ENCODE data around the gene MAP7D1. TPM values are rescaled to one million over a fixed set of nuclear protein-coding genes. Genes with fewer than 3 reads are reported as not detected.

Gene MAP7D1
- total RNA-seq, 1 experiment from 2014 or later, result 49.9 TPM

DNA sequence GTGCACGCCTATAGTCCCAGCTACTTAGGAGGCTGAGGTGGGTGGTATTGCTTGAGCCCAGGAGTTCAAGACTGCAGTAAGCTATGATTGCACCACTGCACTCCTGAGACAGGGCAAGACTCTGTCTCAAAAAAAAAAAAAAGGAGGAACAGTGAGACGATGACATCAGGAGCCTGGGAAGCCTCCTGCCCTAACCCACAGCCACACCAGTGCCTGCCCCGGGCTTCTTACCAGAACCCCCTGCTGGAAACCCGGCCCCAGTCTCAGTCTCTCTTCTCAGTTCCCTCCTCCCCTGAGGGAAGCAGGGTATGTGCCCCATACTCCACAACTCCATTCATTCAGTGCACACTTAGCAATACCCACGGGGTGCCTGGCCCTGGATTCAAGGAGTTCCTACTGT lies 40.0 kb upstream of the MAP7D1 start:
- H2AFZ ChIP-seq (ENCODE audit: low read length), result no peak overlapping the region
- Mint-ChIP-seq H3K4me1 (peaks cover 7 to 31% of the 10 kb centered on the region in 2 experiments), H3K4me3 (no peak overlapping the region), H3K9me3 (no peaks in the 10 kb centered on the region), H3K27ac (no peak overlapping the region), H3K27me3 (ENCODE audit: low read depth) (peaks cover 3% of the 10 kb centered on the region), H3K36me3 (ENCODE audit: insufficient read depth in 1 of 3, low read depth in 3 of 3) (no peaks in the 10 kb centered on the region)
- no peak overlapping the region for H3K9ac ChIP-seq (ENCODE audit: extremely low read depth, insufficient read length, low read length)
- H2BK15ac ChIP-seq (ENCODE audit: low read depth, low read length), result no peak overlapping the region
- H2BK120ac ChIP-seq (ENCODE audit: low read depth, low read length, poor library complexity, severe bottlenecking), result no peak overlapping the region
- H3K27me3 ChIP-seq (ENCODE audit: insufficient read depth, low read length), result no peaks in the 10 kb centered on the region
- no peaks in the 10 kb centered on the region for H3K9me3 ChIP-seq (ENCODE audit: control insufficient read depth, low read depth, low read length)
- H2BK20ac ChIP-seq (ENCODE audit: low read depth, low read length, poor library complexity, severe bottlenecking), result no peak overlapping the region
- H3K23ac ChIP-seq (ENCODE audit: insufficient read length, low read depth, low read length), result no peak overlapping the region
- WGBS (ENCODE audit: extremely low coverage, insufficient read length, low lambda C conversion rate), result no CpG with 5 or more reads among the region's 5 CpGs
- H4K20me1 ChIP-seq (ENCODE audit: control insufficient read depth, insufficient read depth, insufficient read length), result no peaks in the 10 kb centered on the region
- H3K79me1 ChIP-seq (ENCODE audit: insufficient read depth, low read depth, low read length, poor library complexity, severe bottlenecking), result no peaks in the 10 kb centered on the region
- H3K27ac ChIP-seq (ENCODE audit: insufficient read length, low read depth, low read length), result no peak overlapping the region
- no peak overlapping the region for H3K4ac ChIP-seq (ENCODE audit: low read depth, low read length)
- no peak overlapping the region for H4K91ac ChIP-seq (ENCODE audit: insufficient read length, low read depth, low read length)
- H3K56ac ChIP-seq (ENCODE audit: insufficient read length, low read depth, low read length), result no peak overlapping the region
- H3T11ph ChIP-seq (ENCODE audit: low read length), result no peak overlapping the region
- H3K4me1 ChIP-seq (ENCODE audit: insufficient read depth, low read length), result no peaks in the 10 kb centered on the region
- H3K4me2 ChIP-seq (ENCODE audit: insufficient read depth, insufficient read length, low read length), result no peak overlapping the region
- TF ChIP-seq, protein P1, sequence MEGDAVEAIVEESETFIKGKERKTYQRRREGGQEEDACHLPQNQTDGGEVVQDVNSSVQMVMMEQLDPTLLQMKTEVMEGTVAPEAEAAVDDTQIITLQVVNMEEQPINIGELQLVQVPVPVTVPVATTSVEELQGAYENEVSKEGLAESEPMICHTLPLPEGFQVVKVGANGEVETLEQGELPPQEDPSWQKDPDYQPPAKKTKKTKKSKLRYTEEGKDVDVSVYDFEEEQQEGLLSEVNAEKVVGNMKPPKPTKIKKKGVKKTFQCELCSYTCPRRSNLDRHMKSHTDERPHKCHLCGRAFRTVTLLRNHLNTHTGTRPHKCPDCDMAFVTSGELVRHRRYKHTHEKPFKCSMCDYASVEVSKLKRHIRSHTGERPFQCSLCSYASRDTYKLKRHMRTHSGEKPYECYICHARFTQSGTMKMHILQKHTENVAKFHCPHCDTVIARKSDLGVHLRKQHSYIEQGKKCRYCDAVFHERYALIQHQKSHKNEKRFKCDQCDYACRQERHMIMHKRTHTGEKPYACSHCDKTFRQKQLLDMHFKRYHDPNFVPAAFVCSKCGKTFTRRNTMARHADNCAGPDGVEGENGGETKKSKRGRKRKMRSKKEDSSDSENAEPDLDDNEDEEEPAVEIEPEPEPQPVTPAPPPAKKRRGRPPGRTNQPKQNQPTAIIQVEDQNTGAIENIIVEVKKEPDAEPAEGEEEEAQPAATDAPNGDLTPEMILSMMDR (conservative IDR thresholded peaks at IDR 0.05), result no peak
- no peak overlapping the region for H2BK12ac ChIP-seq (ENCODE audit: insufficient read length, low read depth, low read length)
- H4K8ac ChIP-seq (replicated peaks; ENCODE audit: insufficient read length, low read depth, low read length), result no peak overlapping the region
- no peak overlapping the region for H2AK5ac ChIP-seq (ENCODE audit: insufficient read length, low read length)
- no peak overlapping the region for H3K18ac ChIP-seq (ENCODE audit: insufficient read length, low read depth, low read length)
- no peaks in the 10 kb centered on the region for H3K23me2 ChIP-seq (ENCODE audit: insufficient read length, low read depth, low read length, poor library complexity, severe bottlenecking)
- no peak overlapping the region for H3K14ac ChIP-seq (ENCODE audit: insufficient read depth, low read length)
- no peaks in the 10 kb centered on the region for H3K79me2 ChIP-seq (ENCODE audit: insufficient read depth, low read length)
- no peak overlapping the region for H2BK5ac ChIP-seq (ENCODE audit: insufficient read length, low read length)
- no peak for DNase-seq
- H4K5ac ChIP-seq (ENCODE audit: insufficient read length, low read depth, low read length), result no peak overlapping the region
